ENCODE measurements around the gene RRBP1.
"Not testable (repeated sequence)": the region's sequence is repeated elsewhere in the genome, so short reads cannot be mapped to it uniquely, and the experiment has no call there.

The RRBP1 gene

DNA sequence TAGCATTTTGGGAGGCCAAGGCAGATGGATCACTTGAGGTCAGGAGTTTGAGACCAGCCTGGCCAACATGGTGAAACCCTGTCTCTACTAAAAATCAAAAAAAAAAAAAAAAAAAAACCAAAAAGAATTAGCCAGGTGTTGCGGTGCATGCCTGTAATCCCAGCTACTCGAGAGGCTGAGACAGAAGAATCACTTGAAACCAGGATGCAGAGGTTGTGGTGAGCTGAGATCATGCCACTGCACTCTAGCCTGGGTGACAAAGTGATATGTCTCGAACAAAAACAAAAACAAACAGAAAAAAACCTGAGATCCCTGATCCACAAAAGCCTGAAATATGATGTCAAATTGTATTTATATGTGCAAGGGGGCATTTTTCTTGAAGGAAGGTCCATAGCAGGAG is 25.9 kb upstream of the RRBP1 start:
- DNase-seq = not testable (repeated sequence)

DNA sequence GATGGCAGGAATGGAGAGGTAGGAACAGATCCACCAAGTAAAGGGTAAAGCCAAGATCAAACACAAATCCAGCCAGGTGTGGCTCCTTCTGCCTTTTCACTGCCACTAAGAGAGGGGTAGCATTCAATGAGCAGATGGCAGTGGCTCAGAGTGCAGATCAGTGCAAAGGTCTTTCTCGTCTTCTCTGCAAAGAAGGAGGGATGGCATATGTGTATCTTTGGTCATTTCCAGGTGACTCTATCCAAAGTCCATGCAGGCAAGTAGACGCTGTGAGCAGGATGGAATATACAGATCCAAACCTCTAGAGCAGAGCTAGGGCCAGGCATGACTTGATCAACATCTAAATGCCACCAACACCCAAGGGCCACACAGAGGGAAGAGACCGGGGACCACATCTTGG is 24.6 kb upstream of the RRBP1 start:
- no peak for DNase-seq

DNA sequence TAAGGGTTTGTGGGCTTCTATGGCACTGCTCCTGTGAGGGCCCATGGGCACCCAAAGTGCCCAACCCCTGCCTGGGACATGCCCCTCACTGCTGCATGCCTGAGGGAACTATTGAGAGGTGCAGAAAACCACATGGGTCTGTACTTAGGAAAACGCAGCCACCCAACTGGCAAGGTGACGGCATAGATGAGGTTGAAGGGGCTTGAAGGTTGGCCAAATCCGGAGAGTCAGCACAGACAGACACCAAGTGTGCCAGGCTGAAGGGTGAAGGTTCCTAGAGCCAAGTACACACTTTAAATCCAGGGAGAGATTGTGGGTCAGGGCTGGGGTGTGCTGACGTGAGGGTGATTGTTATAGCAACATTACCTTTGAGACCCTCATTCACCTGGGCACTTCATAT is 23.9 kb upstream of the RRBP1 start:
- DNase-seq = no peak

GRCh38 chr20:17704589-17705317 is 22.7 kb upstream of the RRBP1 start:
- no peak for DNase-seq

- no peak for DNase-seq
Measured at GRCh38 chr20:17701826-17702225, 19.8 kb upstream of the RRBP1 start.

DNA sequence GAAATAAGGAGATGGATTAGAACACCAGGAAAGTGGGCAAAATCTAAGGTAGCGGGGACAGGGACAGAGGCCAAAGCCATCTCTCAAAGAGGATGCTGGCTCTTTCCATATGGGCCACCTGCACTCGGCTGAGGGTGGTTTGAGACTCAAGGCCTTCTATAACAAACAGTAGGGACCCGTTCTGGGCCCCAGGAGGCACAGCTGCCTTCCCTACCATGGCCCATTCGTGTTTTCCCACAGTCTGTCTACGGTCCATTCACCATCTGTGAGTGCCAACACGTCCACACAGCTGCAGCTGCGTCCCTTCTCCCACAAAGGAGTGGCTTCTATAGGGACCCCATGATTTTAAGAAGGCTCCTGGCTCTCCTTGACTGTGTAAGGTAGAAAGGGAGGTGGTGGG is 18.6 kb upstream of the RRBP1 start:
- DNase-seq = no peak

- DNase-seq = no peak
Measured at GRCh38 chr20:17699931-17700351, 17.9 kb upstream of the RRBP1 start, which contains the start of gene BANF2. TSS of gene BANF2 (plus strand) at chr20:17699966. CDS start at chr20:17725026, 25,060 bp downstream.

DNA sequence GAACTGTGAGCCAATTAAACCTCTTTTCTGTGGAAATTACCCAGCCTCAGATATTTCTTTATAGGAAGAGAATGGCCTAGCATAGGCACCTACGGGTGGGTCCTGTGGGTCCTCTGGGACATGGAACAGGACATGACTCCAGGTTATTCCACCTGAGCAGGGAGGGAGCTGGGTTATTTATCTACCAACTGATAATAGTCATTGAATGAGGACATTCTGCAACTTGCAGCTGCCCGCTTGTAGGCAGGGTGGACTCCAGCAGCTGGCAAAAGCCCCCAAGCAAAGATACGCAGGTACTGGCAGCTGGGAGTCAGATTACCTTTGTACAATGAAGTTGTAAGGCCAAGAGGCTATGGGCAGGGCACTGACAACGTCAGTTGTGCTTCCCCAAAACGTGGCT is 16.3 kb upstream of the RRBP1 start:
- no peak for DNase-seq

DNA sequence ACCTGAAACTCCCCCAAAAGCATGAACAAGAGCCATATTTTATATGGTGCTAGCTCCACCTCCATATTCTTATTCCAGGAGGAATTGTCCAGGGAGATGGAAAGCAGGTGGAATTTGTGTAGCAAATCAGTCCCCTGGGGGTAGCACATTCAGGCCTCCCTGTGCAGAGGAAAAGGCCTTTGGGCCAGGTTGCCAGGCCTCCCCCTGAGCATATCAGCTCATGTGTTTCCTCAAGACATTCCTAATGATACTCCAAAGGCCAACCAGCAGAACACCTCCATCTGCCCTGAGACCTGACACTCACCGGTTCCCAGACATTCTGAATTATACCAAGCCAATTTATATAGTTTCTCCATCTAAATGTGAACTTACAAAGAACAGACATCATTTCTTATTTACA is 15.1 kb upstream of the RRBP1 start:
- no peak for DNase-seq

DNA sequence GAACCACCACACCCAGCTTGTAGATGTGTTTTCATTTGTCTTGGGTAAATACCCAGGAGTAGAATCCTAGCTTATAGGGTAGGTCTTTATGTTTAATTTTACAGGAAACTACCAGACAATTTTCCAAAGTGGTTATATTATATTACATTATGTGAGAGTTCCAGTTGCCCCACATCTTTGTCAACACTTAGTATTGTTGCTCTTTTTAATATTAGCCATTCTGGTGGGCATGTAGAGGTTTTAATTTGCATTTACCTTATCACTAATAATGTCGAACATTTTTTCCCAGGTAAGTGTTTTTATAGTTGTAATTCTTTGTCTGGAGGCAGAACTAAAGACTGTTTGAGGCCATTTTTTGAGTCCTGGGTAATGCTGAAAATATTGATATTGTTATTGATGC is 14.2 kb upstream of the RRBP1 start:
- no peak for DNase-seq

DNA sequence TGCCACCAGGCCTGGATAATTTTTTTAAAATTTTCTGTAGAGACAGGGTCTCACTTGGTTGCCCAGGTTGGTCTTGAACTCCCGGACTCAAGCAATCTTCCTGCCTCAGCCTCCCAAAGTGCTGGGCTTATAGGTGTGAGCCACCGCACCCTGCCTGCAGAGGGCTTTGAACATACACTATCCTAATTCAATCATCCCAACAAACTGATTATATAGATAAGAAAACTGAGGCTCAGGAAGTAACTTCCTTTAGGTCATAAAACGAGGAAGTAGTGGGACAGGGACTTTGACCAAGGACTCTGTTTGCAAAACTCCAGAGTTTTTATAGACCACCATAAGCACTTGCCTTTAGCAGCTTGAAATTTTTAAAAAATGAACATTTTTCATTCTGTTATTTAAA is 12.7 kb upstream of the RRBP1 start:
- DNase-seq = no peak

DNA sequence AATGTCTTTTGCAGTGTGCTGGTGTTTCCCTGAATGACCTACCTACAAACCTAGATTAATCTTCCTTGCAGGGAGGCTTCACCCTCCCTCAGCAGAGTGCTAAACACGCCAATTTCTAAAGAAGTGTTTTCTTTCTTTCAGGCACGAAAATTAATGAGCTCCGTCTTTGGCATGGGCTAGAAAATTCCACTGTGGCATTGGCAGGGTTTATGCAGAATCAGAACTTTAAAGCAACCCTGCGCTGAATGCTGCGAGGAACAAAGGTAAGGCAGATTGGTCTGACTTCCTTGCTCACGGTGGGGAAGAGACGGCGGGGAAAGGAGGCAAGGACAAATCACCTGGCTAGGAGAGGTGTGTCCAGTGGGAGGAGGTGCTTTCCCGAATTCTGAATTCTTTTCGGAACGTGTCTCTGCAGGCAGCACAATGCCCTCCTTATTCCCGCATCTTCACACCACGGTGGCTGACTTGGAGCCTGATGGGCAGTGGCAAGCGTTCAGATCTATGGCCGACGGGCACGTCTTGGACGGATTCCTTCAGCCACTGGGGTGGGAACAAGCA is 11.5 kb upstream of the RRBP1 start:
- no peak for DNase-seq

GRCh38 chr20:17691758-17692157 is 9.7 kb upstream of the RRBP1 start:
- no peak for DNase-seq

DNA sequence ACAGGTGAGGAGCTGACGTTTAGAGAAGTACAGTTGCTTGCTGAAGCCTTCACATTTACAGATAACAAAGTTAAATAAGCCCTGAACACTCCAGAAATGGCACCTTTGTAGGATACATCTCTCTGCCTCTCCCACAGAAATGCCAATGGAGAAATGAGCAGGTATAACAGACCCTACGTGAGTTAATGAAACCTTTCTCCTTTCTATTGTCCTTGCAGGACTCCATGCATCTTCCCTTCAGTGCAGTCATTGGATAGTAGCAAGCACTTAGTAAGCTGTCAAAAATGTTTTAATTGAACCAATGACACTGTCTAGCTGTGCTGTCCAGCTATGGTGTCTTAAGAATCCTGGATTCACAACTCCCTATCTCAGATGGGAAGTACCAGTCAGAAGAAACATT is 8.1 kb upstream of the RRBP1 start:
- DNase-seq = no peak

DNA sequence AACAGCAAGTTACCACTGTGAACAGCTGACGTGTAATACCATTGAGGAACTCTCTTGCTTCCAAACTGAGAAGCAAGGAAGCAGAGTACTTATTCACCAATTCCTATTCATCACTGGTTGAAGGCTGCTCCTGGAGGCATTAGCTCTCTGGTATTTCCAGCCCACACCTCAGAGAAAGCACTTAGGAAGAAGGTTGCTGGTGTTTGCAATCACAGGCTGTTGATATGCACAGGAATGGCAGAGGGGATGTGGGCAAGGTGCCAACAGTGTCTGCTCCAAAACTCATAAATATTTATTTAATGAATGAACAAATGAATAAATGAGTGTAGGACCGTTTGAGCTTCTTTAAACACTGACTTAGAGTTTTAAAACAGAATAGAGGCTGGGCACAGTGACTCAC is 6.9 kb upstream of the RRBP1 start:
- DNase-seq = no peak

DNA sequence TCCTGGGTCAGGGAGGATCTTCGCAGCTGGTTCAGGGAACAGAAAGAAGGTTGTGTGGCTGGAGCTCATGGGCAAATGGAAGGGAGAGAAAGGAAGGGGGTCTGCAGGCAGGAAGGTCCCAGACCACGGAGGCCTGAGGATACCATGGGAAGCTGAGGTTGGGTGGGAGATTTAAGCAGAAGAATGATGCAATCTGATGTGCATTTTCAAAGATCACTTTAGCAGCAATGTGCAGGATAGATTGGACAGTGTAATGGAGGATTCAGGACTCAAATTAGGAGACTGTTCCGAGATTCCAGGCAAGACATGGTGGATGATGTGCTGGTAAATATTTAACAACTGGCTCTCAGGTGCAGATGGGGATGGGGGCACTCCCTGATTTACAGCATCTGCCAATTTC is 5.8 kb upstream of the RRBP1 start:
- DNase-seq = no peak

- DNase-seq = no peak
Measured at GRCh38 chr20:17685168-17685567, 3.1 kb upstream of the RRBP1 start.

GRCh38 chr20:17684077-17684888 is 2.2 kb upstream of the RRBP1 start:
- DNase-seq = no peak

GRCh38 chr20:17683218-17684076 is 1.4 kb upstream of the RRBP1 start:
- no peak for DNase-seq

- DNase-seq = no peak
Measured at GRCh38 chr20:17682889-17683198, 802 bp upstream of the RRBP1 start.

GRCh38 chr20:17681726-17682102 is 328 bp downstream of the RRBP1 start:
- DNase-seq = no peak

DNA sequence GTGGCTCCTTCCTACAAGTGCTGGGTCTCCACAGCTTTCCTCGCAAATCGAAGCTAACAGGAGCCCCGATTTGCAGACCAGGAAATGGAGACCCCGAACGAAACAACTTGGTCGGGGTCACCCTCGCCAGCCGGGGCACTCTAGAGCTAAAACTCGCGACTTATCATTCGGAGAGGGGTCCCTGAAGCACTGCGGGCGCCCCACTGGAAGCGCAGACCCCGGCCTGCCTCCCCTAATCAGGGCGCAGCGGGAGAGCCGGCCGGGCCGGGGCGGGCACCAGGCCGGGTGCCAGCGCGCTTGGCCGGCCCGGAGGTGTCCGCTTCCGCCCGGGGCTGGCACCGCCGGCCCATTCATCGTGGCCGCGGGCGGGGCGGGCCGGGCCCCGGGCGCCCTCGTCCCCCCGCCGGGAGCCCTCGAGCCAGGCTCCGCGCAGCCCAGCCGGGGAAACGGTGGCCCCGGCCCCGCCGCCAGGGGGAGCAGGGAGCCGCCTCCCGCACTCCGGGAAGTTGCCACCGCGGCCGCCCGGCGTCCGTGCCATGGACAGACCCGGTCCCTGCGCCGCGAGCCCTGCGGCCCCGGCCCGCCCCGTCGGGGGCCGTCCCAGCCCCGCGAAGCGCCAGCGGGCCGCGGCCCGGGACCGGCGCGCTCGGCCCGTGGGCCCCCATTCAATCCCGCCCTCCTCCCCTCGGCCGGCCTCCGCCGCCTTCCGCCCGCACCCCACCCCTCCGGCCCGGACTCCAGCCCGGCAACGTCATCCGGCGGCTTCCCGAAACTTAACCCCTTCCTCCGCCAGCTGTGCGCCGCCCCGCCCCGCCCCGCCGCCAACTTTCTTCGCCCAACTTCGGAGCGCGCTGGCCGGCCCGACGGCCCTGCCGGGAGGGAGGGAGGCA is 961 bp downstream of the RRBP1 start:
- DNase-seq = no peak

Measured in NCI-H2227 treated with DMSO at 0.1 percent for 48 hours (cell line).